WTC11 (cell line): ENCODE measurements around the gene P4HTM. TPM values are rescaled to one million over a fixed set of nuclear protein-coding genes. Genes with fewer than 3 reads are reported as not detected.

Source experiments
- AFF4 ChIP-seq: sonication (generic); formaldehyde crosslinking; IDR thresholded peaks from 2 replicates; pipeline ENCODE4 v1.8.1; 2023; ENCODE audit warnings: mild to moderate bottlenecking, missing genetic modification reagents, borderline replicate concordance
- ARID4B ChIP-seq: sonication (generic); formaldehyde crosslinking; IDR thresholded peaks from 2 replicates; pipeline ENCODE4 v1.8.0; 2023; ENCODE audit warnings: missing genetic modification reagents, mild to moderate bottlenecking, borderline replicate concordance
- EMX1 ChIP-seq: fragments of 250-450 bp; sonication (Bioruptor Pico); IDR thresholded peaks from 2 replicates; pipeline ENCODE4 v1.8.0; 2021; ENCODE audit warnings: mild to moderate bottlenecking
- ERG ChIP-seq: fragments of 250-450 bp; sonication (Bioruptor Pico); IDR thresholded peaks from 2 replicates; pipeline ENCODE4 v1.8.0; 2021; ENCODE audit warnings: mild to moderate bottlenecking
- FOXP4 ChIP-seq: sonication (generic); formaldehyde crosslinking; IDR thresholded peaks from 2 replicates; pipeline ENCODE4 v1.8.0; 2022; ENCODE audit warnings: mild to moderate bottlenecking, missing genetic modification reagents
- GABPB1 ChIP-seq: sonication (generic); formaldehyde crosslinking; IDR thresholded peaks from 2 replicates; pipeline ENCODE4 v1.8.1; 2023; ENCODE audit warnings: mild to moderate bottlenecking, missing genetic modification reagents
- JAZF1 ChIP-seq: fragments of 250-450 bp; sonication (Bioruptor Pico); IDR thresholded peaks from 2 replicates; pipeline ENCODE4 v1.9.0; 2021; ENCODE audit warnings: moderate library complexity, mild to moderate bottlenecking, inconsistent platforms
- NFE2L1 ChIP-seq: sonication (generic); formaldehyde crosslinking; IDR thresholded peaks from 2 replicates; pipeline ENCODE4 v1.8.1; 2023; ENCODE audit warnings: missing genetic modification reagents
- TEAD4 ChIP-seq: sonication (generic); formaldehyde crosslinking; IDR thresholded peaks from 2 replicates; pipeline ENCODE4 v1.8.0; 2022; ENCODE audit warnings: mild to moderate bottlenecking, missing genetic modification reagents
- USF2 ChIP-seq: sonication (generic); formaldehyde crosslinking; IDR thresholded peaks from 2 replicates; pipeline ENCODE4 v1.8.1; 2023; ENCODE audit warnings: mild to moderate bottlenecking, missing genetic modification reagents, moderate library complexity
- ZBTB21 ChIP-seq: sonication (generic); formaldehyde crosslinking; IDR thresholded peaks from 2 replicates; pipeline ENCODE4 v1.8.1; 2023; ENCODE audit warnings: mild to moderate bottlenecking, missing genetic modification reagents, borderline replicate concordance
- total RNA-seq: library from RNA; stranded (reverse); gene quantifications from 3 replicates; pipeline ENCODE4 v1.2.3, GENCODE V29; 2021
- TF ChIP-seq, protein P1 (sequence below): sonication (generic); formaldehyde crosslinking; IDR thresholded peaks from 2 replicates; pipeline ENCODE4 v1.8.1; 2022; ENCODE audit warnings: low read depth, mild to moderate bottlenecking, moderate library complexity, missing genetic modification reagents, borderline replicate concordance

P4HTM gene
- total RNA-seq, 1 experiment from 2014 or later: 21.9 TPM

- TF ChIP-seq FOXP4 (CRISPR knock-in tag) (peak; percentile 90; the same call in 1 of the 2 replicates), NFE2L1 (peak; percentile 67; the same call in 1 of the 2 replicates), GABPB1 (CRISPR knock-in tag) (peak; percentile 93), ARID4B (CRISPR knock-in tag) (peak; percentile 45; the same call in 1 of the 2 replicates), USF2 (peak; percentile 55; the same call in 1 of the 2 replicates), ERG (CRISPR knock-in tag) (peak; percentile 92), ZBTB21 (peak; percentile 96), AFF4 (CRISPR knock-in tag) (peak; percentile 99), EMX1 (CRISPR knock-in tag) (peak; percentile 93), TEAD4 (0 out of 2 replicates have a peak, but pooled peaks have one; percentile 32), JAZF1 (no peak)
- TF ChIP-seq, protein P1, sequence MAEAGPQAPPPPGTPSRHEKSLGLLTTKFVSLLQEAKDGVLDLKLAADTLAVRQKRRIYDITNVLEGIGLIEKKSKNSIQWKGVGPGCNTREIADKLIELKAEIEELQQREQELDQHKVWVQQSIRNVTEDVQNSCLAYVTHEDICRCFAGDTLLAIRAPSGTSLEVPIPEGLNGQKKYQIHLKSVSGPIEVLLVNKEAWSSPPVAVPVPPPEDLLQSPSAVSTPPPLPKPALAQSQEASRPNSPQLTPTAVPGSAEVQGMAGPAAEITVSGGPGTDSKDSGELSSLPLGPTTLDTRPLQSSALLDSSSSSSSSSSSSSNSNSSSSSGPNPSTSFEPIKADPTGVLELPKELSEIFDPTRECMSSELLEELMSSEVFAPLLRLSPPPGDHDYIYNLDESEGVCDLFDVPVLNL: peak; percentile 74; the same call in 1 of the 2 replicates
Observed at GRCh38 chr3:49028673-49029562, 38.9 kb downstream of the P4HTM start, which contains the start of gene IMPDH2 (continued).
